Measurements from ENCODE around the gene ERVK3-1. TPM values are rescaled to one million over a fixed set of nuclear protein-coding genes. Genes with fewer than 3 reads are reported as not detected.

Gene ERVK3-1
- total and polyA plus RNA-seq, 2 of the 13 experiments (the other 11 are each of a cell fraction or from before 2014, with no cell fraction given) = 28.5 to 38.7 TPM

DNA sequence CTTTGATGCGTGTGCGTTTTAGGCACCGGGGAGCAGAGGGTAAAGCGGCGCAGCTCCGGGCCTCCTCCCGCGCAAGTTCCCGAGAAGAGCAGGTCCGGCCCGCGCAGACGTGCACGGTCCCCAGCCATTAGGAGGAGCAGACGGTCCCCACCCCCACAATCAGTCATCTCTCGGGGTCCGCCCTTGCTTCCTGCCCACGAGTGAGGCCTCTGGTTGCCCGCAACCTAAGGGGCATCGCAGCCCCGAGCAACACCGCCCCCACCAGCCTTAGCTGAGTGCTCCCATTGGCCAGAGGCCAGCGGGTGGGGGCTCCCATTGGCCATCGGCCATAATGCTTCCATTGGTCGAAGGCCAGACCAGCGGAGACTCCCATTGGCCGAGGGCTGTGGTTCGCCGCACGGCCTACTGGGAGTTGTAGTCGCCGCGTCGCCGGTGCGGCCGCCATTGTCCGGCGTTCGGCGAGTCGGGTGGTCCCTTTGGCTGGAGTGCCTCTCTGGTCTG lies 26.6 kb upstream of the ERVK3-1 start, which contains the start of gene ZNF8 (continued):
- TF ChIP-seq, protein P1, sequence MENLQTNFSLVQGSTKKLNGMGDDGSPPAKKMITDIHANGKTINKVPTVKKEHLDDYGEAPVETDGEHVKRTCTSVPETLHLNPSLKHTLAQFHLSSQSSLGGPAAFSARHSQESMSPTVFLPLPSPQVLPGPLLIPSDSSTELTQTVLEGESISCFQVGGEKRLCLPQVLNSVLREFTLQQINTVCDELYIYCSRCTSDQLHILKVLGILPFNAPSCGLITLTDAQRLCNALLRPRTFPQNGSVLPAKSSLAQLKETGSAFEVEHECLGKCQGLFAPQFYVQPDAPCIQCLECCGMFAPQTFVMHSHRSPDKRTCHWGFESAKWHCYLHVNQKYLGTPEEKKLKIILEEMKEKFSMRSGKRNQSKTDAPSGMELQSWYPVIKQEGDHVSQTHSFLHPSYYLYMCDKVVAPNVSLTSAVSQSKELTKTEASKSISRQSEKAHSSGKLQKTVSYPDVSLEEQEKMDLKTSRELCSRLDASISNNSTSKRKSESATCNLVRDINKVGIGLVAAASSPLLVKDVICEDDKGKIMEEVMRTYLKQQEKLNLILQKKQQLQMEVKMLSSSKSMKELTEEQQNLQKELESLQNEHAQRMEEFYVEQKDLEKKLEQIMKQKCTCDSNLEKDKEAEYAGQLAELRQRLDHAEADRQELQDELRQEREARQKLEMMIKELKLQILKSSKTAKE (CRISPR knock-in tag; IDR thresholded peaks at IDR 0.05; ENCODE audit: borderline replicate concordance) = no peak
- TF ChIP-seq, protein P2, sequence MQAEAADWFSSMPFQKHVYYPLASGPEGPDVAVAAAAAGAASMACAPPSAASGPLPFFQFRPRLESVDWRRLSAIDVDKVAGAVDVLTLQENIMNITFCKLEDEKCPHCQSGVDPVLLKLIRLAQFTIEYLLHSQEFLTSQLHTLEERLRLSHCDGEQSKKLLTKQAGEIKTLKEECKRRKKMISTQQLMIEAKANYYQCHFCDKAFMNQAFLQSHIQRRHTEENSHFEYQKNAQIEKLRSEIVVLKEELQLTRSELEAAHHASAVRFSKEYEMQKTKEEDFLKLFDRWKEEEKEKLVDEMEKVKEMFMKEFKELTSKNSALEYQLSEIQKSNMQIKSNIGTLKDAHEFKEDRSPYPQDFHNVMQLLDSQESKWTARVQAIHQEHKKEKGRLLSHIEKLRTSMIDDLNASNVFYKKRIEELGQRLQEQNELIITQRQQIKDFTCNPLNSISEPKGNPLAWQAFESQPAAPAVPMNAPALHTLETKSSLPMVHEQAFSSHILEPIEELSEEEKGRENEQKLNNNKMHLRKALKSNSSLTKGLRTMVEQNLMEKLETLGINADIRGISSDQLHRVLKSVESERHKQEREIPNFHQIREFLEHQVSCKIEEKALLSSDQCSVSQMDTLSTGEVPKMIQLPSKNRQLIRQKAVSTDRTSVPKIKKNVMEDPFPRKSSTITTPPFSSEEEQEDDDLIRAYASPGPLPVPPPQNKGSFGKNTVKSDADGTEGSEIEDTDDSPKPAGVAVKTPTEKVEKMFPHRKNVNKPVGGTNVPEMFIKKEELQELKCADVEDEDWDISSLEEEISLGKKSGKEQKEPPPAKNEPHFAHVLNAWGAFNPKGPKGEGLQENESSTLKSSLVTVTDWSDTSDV (CRISPR knock-in tag; IDR thresholded peaks at IDR 0.05) = peak; percentile 50; the same call in 1 of the 2 replicates
- TF ChIP-seq, protein P3, sequence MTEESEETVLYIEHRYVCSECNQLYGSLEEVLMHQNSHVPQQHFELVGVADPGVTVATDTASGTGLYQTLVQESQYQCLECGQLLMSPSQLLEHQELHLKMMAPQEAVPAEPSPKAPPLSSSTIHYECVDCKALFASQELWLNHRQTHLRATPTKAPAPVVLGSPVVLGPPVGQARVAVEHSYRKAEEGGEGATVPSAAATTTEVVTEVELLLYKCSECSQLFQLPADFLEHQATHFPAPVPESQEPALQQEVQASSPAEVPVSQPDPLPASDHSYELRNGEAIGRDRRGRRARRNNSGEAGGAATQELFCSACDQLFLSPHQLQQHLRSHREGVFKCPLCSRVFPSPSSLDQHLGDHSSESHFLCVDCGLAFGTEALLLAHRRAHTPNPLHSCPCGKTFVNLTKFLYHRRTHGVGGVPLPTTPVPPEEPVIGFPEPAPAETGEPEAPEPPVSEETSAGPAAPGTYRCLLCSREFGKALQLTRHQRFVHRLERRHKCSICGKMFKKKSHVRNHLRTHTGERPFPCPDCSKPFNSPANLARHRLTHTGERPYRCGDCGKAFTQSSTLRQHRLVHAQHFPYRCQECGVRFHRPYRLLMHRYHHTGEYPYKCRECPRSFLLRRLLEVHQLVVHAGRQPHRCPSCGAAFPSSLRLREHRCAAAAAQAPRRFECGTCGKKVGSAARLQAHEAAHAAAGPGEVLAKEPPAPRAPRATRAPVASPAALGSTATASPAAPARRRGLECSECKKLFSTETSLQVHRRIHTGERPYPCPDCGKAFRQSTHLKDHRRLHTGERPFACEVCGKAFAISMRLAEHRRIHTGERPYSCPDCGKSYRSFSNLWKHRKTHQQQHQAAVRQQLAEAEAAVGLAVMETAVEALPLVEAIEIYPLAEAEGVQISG (CRISPR knock-in tag; IDR thresholded peaks at IDR 0.05) = peak; percentile 74
- TF ChIP-seq KLF12 (CRISPR knock-in tag; IDR thresholded peaks at IDR 0.05; ENCODE audit: borderline replicate concordance) (no peak), TARDBP (CRISPR knock-in tag; IDR thresholded peaks at IDR 0.05) (no peak), ZEB1 (IDR thresholded peaks at IDR 0.05; ENCODE audit: insufficient replicate concordance, low read depth) (no peak), KAT2B (IDR thresholded peaks at IDR 0.05; ENCODE audit: borderline replicate concordance, low read depth, low read length) (no peak), XRCC5 (optimal IDR thresholded peaks at IDR 0.05; ENCODE audit: low read length) (peak; percentile 83), IRX3 (CRISPR knock-in tag; IDR thresholded peaks at IDR 0.05; ENCODE audit: borderline replicate concordance, low read depth) (no peak)
- TF ChIP-seq, protein P4, sequence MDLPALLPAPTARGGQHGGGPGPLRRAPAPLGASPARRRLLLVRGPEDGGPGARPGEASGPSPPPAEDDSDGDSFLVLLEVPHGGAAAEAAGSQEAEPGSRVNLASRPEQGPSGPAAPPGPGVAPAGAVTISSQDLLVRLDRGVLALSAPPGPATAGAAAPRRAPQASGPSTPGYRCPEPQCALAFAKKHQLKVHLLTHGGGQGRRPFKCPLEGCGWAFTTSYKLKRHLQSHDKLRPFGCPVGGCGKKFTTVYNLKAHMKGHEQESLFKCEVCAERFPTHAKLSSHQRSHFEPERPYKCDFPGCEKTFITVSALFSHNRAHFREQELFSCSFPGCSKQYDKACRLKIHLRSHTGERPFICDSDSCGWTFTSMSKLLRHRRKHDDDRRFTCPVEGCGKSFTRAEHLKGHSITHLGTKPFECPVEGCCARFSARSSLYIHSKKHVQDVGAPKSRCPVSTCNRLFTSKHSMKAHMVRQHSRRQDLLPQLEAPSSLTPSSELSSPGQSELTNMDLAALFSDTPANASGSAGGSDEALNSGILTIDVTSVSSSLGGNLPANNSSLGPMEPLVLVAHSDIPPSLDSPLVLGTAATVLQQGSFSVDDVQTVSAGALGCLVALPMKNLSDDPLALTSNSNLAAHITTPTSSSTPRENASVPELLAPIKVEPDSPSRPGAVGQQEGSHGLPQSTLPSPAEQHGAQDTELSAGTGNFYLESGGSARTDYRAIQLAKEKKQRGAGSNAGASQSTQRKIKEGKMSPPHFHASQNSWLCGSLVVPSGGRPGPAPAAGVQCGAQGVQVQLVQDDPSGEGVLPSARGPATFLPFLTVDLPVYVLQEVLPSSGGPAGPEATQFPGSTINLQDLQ (CRISPR knock-in tag; IDR thresholded peaks at IDR 0.05) = no peak
- TF ChIP-seq, protein P5, sequence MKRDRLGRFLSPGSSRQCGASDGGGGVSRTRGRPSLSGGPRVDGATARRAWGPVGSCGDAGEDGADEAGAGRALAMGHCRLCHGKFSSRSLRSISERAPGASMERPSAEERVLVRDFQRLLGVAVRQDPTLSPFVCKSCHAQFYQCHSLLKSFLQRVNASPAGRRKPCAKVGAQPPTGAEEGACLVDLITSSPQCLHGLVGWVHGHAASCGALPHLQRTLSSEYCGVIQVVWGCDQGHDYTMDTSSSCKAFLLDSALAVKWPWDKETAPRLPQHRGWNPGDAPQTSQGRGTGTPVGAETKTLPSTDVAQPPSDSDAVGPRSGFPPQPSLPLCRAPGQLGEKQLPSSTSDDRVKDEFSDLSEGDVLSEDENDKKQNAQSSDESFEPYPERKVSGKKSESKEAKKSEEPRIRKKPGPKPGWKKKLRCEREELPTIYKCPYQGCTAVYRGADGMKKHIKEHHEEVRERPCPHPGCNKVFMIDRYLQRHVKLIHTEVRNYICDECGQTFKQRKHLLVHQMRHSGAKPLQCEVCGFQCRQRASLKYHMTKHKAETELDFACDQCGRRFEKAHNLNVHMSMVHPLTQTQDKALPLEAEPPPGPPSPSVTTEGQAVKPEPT (CRISPR knock-in tag; IDR thresholded peaks at IDR 0.05; ENCODE audit: low read depth) = 0 out of 2 replicates have a peak, but pooled peaks have one; percentile 23
- TF ChIP-seq, protein P6, sequence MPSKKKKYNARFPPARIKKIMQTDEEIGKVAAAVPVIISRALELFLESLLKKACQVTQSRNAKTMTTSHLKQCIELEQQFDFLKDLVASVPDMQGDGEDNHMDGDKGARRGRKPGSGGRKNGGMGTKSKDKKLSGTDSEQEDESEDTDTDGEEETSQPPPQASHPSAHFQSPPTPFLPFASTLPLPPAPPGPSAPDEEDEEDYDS (CRISPR knock-in tag; IDR thresholded peaks at IDR 0.05) = peak; percentile 88
- TF ChIP-seq, protein P7, sequence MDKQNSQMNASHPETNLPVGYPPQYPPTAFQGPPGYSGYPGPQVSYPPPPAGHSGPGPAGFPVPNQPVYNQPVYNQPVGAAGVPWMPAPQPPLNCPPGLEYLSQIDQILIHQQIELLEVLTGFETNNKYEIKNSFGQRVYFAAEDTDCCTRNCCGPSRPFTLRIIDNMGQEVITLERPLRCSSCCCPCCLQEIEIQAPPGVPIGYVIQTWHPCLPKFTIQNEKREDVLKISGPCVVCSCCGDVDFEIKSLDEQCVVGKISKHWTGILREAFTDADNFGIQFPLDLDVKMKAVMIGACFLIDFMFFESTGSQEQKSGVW (CRISPR knock-in tag; IDR thresholded peaks at IDR 0.05; ENCODE audit: borderline replicate concordance) = no peak
